Measurements from ENCODE around the gene TM9SF1. TPM values are rescaled to one million over a fixed set of nuclear protein-coding genes. Genes with fewer than 3 reads are reported as not detected.

The TM9SF1 gene
- total and polyA plus RNA-seq, 2 experiments from 2014 or later, result 12.6 to 27.5 TPM

DNA sequence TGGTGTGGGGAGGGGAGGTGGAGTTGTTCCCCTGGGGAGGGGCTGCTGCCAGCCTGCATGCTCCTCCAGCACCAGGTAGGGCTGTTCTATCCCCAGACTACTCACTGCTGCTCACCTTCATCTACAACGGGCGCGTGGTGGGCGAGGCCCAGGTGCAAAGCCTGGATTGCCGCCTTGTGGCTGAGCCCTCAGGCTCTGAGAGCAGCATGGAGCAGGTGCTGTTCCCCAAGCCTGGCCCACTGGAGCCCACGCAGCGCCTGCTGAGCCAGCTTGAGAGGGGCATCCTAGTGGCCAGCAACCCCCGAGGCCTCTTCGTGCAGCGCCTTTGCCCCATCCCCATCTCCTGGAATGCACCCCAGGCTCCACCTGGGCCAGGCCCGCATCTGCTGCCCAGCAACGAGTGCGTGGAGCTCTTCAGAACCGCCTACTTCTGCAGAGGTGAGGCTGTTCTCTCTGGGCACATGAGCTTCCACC lies 30.7 kb downstream of the TM9SF1 start:
- H4K20me1 ChIP-seq (replicated peaks; ENCODE audit: insufficient read depth), result no peaks in the 10 kb centered on the region
- TF ChIP-seq POLR2AphosphoS5 (IDR thresholded peaks at IDR 0.05; ENCODE audit: low read depth) (no peak), EZH2phosphoT487 (IDR thresholded peaks at IDR 0.05; ENCODE audit: unreplicated experiment) (no peak), JUNB (IDR thresholded peaks at IDR 0.05; ENCODE audit: unreplicated experiment) (no peak), STAT1 (IDR thresholded peaks at IDR 0.05; ENCODE audit: unreplicated experiment) (no peak), CREB1 (CRISPR knock-in tag; IDR thresholded peaks at IDR 0.05; ENCODE audit: low read depth) (no peak), ZNF331 (CRISPR knock-in tag; IDR thresholded peaks at IDR 0.05; ENCODE audit: low read depth) (no peak), EZH2 (IDR thresholded peaks at IDR 0.05; ENCODE audit: low read depth, unreplicated experiment) (no peak), ZNF114 (CRISPR knock-in tag; IDR thresholded peaks at IDR 0.05) (no peak), NANOG (IDR thresholded peaks at IDR 0.05; ENCODE audit: borderline replicate concordance) (no peak)
- TF ChIP-seq, protein P1, sequence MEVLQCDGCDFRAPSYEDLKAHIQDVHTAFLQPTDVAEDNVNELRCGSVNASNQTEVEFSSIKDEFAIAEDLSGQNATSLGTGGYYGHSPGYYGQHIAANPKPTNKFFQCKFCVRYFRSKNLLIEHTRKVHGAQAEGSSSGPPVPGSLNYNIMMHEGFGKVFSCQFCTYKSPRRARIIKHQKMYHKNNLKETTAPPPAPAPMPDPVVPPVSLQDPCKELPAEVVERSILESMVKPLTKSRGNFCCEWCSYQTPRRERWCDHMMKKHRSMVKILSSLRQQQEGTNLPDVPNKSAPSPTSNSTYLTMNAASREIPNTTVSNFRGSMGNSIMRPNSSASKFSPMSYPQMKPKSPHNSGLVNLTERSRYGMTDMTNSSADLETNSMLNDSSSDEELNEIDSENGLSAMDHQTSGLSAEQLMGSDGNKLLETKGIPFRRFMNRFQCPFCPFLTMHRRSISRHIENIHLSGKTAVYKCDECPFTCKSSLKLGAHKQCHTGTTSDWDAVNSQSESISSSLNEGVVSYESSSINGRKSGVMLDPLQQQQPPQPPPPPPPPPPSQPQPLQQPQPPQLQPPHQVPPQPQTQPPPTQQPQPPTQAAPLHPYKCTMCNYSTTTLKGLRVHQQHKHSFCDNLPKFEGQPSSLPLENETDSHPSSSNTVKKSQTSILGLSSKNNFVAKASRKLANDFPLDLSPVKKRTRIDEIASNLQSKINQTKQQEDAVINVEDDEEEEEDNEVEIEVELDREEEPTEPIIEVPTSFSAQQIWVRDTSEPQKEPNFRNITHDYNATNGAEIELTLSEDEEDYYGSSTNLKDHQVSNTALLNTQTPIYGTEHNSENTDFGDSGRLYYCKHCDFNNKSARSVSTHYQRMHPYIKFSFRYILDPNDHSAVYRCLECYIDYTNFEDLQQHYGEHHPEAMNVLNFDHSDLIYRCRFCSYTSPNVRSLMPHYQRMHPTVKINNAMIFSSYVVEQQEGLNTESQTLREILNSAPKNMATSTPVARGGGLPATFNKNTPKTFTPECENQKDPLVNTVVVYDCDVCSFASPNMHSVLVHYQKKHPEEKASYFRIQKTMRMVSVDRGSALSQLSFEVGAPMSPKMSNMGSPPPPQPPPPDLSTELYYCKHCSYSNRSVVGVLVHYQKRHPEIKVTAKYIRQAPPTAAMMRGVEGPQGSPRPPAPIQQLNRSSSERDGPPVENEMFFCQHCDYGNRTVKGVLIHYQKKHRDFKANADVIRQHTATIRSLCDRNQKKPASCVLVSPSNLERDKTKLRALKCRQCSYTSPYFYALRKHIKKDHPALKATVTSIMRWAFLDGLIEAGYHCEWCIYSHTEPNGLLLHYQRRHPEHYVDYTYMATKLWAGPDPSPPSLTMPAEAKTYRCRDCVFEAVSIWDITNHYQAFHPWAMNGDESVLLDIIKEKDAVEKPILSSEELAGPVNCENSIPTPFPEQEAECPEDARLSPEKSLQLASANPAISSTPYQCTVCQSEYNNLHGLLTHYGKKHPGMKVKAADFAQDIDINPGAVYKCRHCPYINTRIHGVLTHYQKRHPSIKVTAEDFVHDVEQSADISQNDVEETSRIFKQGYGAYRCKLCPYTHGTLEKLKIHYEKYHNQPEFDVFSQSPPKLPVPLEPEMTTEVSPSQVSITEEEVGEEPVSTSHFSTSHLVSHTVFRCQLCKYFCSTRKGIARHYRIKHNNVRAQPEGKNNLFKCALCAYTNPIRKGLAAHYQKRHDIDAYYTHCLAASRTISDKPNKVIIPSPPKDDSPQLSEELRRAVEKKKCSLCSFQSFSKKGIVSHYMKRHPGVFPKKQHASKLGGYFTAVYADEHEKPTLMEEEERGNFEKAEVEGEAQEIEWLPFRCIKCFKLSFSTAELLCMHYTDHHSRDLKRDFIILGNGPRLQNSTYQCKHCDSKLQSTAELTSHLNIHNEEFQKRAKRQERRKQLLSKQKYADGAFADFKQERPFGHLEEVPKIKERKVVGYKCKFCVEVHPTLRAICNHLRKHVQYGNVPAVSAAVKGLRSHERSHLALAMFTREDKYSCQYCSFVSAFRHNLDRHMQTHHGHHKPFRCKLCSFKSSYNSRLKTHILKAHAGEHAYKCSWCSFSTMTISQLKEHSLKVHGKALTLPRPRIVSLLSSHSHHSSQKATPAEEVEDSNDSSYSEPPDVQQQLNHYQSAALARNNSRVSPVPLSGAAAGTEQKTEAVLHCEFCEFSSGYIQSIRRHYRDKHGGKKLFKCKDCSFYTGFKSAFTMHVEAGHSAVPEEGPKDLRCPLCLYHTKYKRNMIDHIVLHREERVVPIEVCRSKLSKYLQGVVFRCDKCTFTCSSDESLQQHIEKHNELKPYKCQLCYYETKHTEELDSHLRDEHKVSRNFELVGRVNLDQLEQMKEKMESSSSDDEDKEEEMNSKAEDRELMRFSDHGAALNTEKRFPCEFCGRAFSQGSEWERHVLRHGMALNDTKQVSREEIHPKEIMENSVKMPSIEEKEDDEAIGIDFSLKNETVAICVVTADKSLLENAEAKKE (CRISPR knock-in tag; IDR thresholded peaks at IDR 0.05), result no peak
- TF ChIP-seq, protein P2, sequence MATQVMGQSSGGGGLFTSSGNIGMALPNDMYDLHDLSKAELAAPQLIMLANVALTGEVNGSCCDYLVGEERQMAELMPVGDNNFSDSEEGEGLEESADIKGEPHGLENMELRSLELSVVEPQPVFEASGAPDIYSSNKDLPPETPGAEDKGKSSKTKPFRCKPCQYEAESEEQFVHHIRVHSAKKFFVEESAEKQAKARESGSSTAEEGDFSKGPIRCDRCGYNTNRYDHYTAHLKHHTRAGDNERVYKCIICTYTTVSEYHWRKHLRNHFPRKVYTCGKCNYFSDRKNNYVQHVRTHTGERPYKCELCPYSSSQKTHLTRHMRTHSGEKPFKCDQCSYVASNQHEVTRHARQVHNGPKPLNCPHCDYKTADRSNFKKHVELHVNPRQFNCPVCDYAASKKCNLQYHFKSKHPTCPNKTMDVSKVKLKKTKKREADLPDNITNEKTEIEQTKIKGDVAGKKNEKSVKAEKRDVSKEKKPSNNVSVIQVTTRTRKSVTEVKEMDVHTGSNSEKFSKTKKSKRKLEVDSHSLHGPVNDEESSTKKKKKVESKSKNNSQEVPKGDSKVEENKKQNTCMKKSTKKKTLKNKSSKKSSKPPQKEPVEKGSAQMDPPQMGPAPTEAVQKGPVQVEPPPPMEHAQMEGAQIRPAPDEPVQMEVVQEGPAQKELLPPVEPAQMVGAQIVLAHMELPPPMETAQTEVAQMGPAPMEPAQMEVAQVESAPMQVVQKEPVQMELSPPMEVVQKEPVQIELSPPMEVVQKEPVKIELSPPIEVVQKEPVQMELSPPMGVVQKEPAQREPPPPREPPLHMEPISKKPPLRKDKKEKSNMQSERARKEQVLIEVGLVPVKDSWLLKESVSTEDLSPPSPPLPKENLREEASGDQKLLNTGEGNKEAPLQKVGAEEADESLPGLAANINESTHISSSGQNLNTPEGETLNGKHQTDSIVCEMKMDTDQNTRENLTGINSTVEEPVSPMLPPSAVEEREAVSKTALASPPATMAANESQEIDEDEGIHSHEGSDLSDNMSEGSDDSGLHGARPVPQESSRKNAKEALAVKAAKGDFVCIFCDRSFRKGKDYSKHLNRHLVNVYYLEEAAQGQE (IDR thresholded peaks at IDR 0.05; ENCODE audit: unreplicated experiment), result no peak
- TF ChIP-seq, protein P3, sequence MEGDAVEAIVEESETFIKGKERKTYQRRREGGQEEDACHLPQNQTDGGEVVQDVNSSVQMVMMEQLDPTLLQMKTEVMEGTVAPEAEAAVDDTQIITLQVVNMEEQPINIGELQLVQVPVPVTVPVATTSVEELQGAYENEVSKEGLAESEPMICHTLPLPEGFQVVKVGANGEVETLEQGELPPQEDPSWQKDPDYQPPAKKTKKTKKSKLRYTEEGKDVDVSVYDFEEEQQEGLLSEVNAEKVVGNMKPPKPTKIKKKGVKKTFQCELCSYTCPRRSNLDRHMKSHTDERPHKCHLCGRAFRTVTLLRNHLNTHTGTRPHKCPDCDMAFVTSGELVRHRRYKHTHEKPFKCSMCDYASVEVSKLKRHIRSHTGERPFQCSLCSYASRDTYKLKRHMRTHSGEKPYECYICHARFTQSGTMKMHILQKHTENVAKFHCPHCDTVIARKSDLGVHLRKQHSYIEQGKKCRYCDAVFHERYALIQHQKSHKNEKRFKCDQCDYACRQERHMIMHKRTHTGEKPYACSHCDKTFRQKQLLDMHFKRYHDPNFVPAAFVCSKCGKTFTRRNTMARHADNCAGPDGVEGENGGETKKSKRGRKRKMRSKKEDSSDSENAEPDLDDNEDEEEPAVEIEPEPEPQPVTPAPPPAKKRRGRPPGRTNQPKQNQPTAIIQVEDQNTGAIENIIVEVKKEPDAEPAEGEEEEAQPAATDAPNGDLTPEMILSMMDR (conservative IDR thresholded peaks at IDR 0.05; ENCODE audit: low read depth in 2 of 2), result no peak
- Mint-ChIP-seq H3K27me3 (ENCODE audit: insufficient read depth, low read depth, poor library complexity) (peaks cover 4% of the 10 kb centered on the region), H3K9me3 (no peaks in the 10 kb centered on the region), H3K4me3 (no peak overlapping the region), H3K27ac (no peak overlapping the region), H3K4me1 (peaks cover 9% of the 10 kb centered on the region), H3K36me3 (ENCODE audit: low read depth) (peaks cover 36% of the 10 kb centered on the region)
- H3K4me1 ChIP-seq (ENCODE audit: insufficient read depth), result peaks cover 11% of the 10 kb centered on the region
- H2AFZ ChIP-seq, result no peak overlapping the region
- no peak overlapping the region for H3K27ac ChIP-seq (ENCODE audit: low read depth)
- no peaks in the 10 kb centered on the region for H3K79me2 ChIP-seq (replicated peaks; ENCODE audit: insufficient read depth)
- no peaks in the 10 kb centered on the region for H3K27me3 ChIP-seq (ENCODE audit: insufficient read depth)
- DNase-seq (ENCODE audit: low spot score), result no peak
- no peak overlapping the region for H3K4me3 ChIP-seq
- H3K36me3 ChIP-seq (ENCODE audit: insufficient read depth), result no peaks in the 10 kb centered on the region
- ATAC-seq, result no peak
- H3F3A ChIP-seq (replicated peaks; ENCODE audit: low read depth), result peaks cover 12% of the 10 kb centered on the region; the same call in 1 of the 2 replicates
- H3K9me2 ChIP-seq (ENCODE audit: insufficient read depth), result no peaks in the 10 kb centered on the region
- no peak overlapping the region for H3K4me2 ChIP-seq

Data from GM23338 (cell line).